Keratinocyte (primary cell): Measurements from ENCODE around the gene AHNAK2. TPM values are rescaled to one million over a fixed set of nuclear protein-coding genes. Genes with fewer than 3 reads are reported as not detected.
A peak's percentile ranks its signal among the peaks of the same experiment; 100 is the strongest.

Source experiments
- DNase-seq: peaks from one replicate; pipeline ENCODE4 v3.0.0-alpha.2; 2011; ENCODE audit warnings: low read depth, missing footprints, low spot score
- FAIRE-seq: peaks from 2 replicates; lab custom pipeline; 2011; peaks lifted over from hg19 to GRCh38; lab: Jason Lieb, UNC
- H2AFZ ChIP-seq: 2 replicates; pipeline ENCODE4 v1.6.0; 2012; ENCODE audit warnings: low read length, control low read depth, inconsistent platforms; ENCODE audit not compliant: control insufficient read depth
- H3K27ac ChIP-seq: 2 replicates; pipeline ENCODE4 v1.5.1; 2011; ENCODE audit warnings: low read length; ENCODE audit not compliant: control insufficient read depth, insufficient read depth
- H3K27me3 ChIP-seq: 3 replicates; pipeline ENCODE4 v1.6.0; 2011; ENCODE audit warnings: low read length; ENCODE audit not compliant: control insufficient read depth, insufficient read depth; ENCODE audit errors: extremely low read depth
- H3K36me3 ChIP-seq, 2 experiments: 2 replicates in 1 of 2; 3 replicates in 1 of 2; pipeline ENCODE4 v1.5.1; 2011; ENCODE audit warnings: low read length in 2 of 2, mild to moderate bottlenecking in 1 of 2; ENCODE audit not compliant: control insufficient read depth in 2 of 2, insufficient read depth in 2 of 2; ENCODE audit errors: extremely low read depth in 1 of 2
- H3K4me1 ChIP-seq: 3 replicates; pipeline ENCODE4 v1.5.1; 2011; ENCODE audit warnings: low read length; ENCODE audit not compliant: control insufficient read depth, insufficient read depth; ENCODE audit errors: extremely low read depth
- H3K4me2 ChIP-seq: 3 replicates; pipeline ENCODE4 v1.6.0; 2011; ENCODE audit warnings: low read depth, low read length; ENCODE audit not compliant: control insufficient read depth, insufficient read depth; ENCODE audit errors: extremely low read depth
- H3K4me3 ChIP-seq, 3 experiments: fragments of 200-600 bp in 1 of 3; sonication (generic) in 1 of 3; 2 replicates in 2 of 3; 3 replicates in 1 of 3; pipeline ENCODE4 v1.5.1; 2011 to 2016; ENCODE audit warnings: low read length in 3 of 3, mild to moderate bottlenecking in 3 of 3, control low read depth in 2 of 3, inconsistent platforms in 1 of 3, low read depth in 1 of 3, mixed read lengths in 1 of 3, mixed run types in 1 of 3, moderate library complexity in 1 of 3; ENCODE audit not compliant: control insufficient read depth in 2 of 3, insufficient read depth in 2 of 3; ENCODE audit errors: extremely low read depth in 1 of 3
- H3K79me2 ChIP-seq: 2 replicates; pipeline ENCODE4 v1.6.0; 2012; ENCODE audit warnings: low read length; ENCODE audit not compliant: control insufficient read depth, insufficient read depth
- H3K9ac ChIP-seq: 3 replicates; pipeline ENCODE4 v1.6.0; 2011; ENCODE audit warnings: low read length; ENCODE audit not compliant: control insufficient read depth, insufficient read depth; ENCODE audit errors: extremely low read depth
- H3K9me1 ChIP-seq: 3 replicates; pipeline ENCODE4 v1.6.0; 2011; ENCODE audit warnings: low read length; ENCODE audit not compliant: control insufficient read depth, insufficient read depth; ENCODE audit errors: extremely low read depth
- H3K9me3 ChIP-seq: 2 replicates; pipeline ENCODE4 v1.5.1; 2012; ENCODE audit warnings: low read depth, low read length; ENCODE audit not compliant: control insufficient read depth
- H4K20me1 ChIP-seq: 3 replicates; pipeline ENCODE4 v1.6.0; 2011; ENCODE audit warnings: low read length; ENCODE audit not compliant: control insufficient read depth, insufficient read depth; ENCODE audit errors: extremely low read depth
- CTCF ChIP-seq, 3 experiments: IDR thresholded peaks in 1 of 3; conservative IDR thresholded peaks in 1 of 3; optimal IDR thresholded peaks in 1 of 3; 2 replicates in 2 of 3; 3 replicates in 1 of 3; pipeline versions ENCODE3 to v1.5.1; 2011; ENCODE audit warnings: low read length in 3 of 3, mild to moderate bottlenecking in 3 of 3, moderate library complexity in 2 of 3, control low read depth in 1 of 3, inconsistent platforms in 1 of 3; ENCODE audit not compliant: insufficient read depth in 2 of 3; ENCODE audit errors: extremely low read depth in 1 of 3
- EZH2 ChIP-seq: IDR thresholded peaks from one replicate; pipeline ENCODE4 v1.6.1; 2012; ENCODE audit warnings: inconsistent platforms, mild to moderate bottlenecking, low read length, moderate library complexity
- dilution Hi-C: fragments of 300-500 bp; cut with MboI; formaldehyde crosslinking; loops from one replicate; pipeline ENCODE4 v1.7.0; 2020; ENCODE audit warnings: low sequenced_read_pairs; ENCODE audit not compliant: extremely low pct_ligation_motif_present
- polyA plus RNA-seq, 5 experiments: library from polyadenylated mRNA; depleted of rRNA in 3 of 5; stranded (reverse) in 3 of 5; stranded (forward) in 1 of 5; unstranded in 1 of 5; fragments of >200 nt; gene quantifications; 1 replicate in 1 of 5; 2 replicates in 3 of 5; 3 replicates in 1 of 5; pipeline versions ENCODE4 v1.2.1 to v1.2.3, GENCODE V29; 2011 to 2012; ENCODE audit warnings: missing spikeins in 2 of 5, low read depth in 1 of 5, low replicate concordance in 1 of 5

The AHNAK2 gene
- polyA plus RNA-seq, 1 donor (not counting 4 experiments of a cell fraction or from before 2014, with no cell fraction given): 164 TPM

- dilution Hi-C loops: no loop called here
- peaks cover 6% of the 10 kb centered on the region for H3K9me1 ChIP-seq
- peaks cover 52% of the 10 kb centered on the region for H3K4me1 ChIP-seq
- peaks cover 60% of the 10 kb centered on the region for H4K20me1 ChIP-seq
- H3K9ac ChIP-seq: no peak overlapping the region
- peaks cover 21 to 32% of the 10 kb centered on the region in 2 experiments for H3K36me3 ChIP-seq
- no peak overlapping the region for H3K4me3 ChIP-seq
- no peak for DNase-seq
- H3K4me2 ChIP-seq: peak overlapping the region; percentile 42
- TF ChIP-seq CTCF (optimal IDR thresholded peaks at IDR 0.05 in 1 of 3, IDR thresholded peaks at IDR 0.05 in 1 of 3, conservative IDR thresholded peaks at IDR 0.05 in 1 of 3; ENCODE audit: extremely low read depth in 1 of 3, insufficient read depth in 2 of 3, low read length in 3 of 3): peak in 1 of 3 experiments; percentile 17
- no peak for TF ChIP-seq EZH2
- H2AFZ ChIP-seq: no peak overlapping the region
- H3K9me3 ChIP-seq: no peaks in the 10 kb centered on the region
- H3K27me3 ChIP-seq: no peaks in the 10 kb centered on the region
- H3K27ac ChIP-seq: no peak overlapping the region
- FAIRE-seq: peak; percentile 13
- peaks cover 96% of the 10 kb centered on the region for H3K79me2 ChIP-seq
These were observed 35.1 kb upstream of the AHNAK2 start for GRCh38 chr14:105013150-105013785.

- H3K79me2 ChIP-seq: peaks cover 96% of the 10 kb centered on the region
- FAIRE-seq (peak; percentile 43), DNase-seq (no peak)
- H3K4me2 ChIP-seq: peak overlapping the region; percentile 19
- H3K27me3 ChIP-seq: no peaks in the 10 kb centered on the region
- H3K9ac ChIP-seq: no peak overlapping the region
- peaks cover 24 to 25% of the 10 kb centered on the region in 2 experiments for H3K36me3 ChIP-seq
- TF ChIP-seq EZH2 (no peak), CTCF (optimal IDR thresholded peaks at IDR 0.05 in 1 of 3, IDR thresholded peaks at IDR 0.05 in 1 of 3, conservative IDR thresholded peaks at IDR 0.05 in 1 of 3; ENCODE audit: extremely low read depth in 1 of 3, insufficient read depth in 2 of 3, low read length in 3 of 3) (peak; percentile 65 to 83 (median 72))
- no peak overlapping the region for H3K27ac ChIP-seq
- peaks cover 44% of the 10 kb centered on the region for H3K4me1 ChIP-seq
- H3K9me3 ChIP-seq: no peaks in the 10 kb centered on the region
- H4K20me1 ChIP-seq: peaks cover 57% of the 10 kb centered on the region
- peaks cover 6% of the 10 kb centered on the region for H3K9me1 ChIP-seq
- no peak overlapping the region for H2AFZ ChIP-seq
- dilution Hi-C loops: no loop called here
- no peak overlapping the region for H3K4me3 ChIP-seq
These were observed 34.2 kb upstream of the AHNAK2 start for GRCh38 chr14:105012171-105012985.
